Activated gamma-delta T cell treated with anti-CD3 and anti-CD28 coated beads, Interleukin-2, amount 50 U/mL, for 16 hours (primary cell): Measurements from ENCODE around the gene ITM2B.
"Not testable (repeated sequence)": the region's sequence is repeated elsewhere in the genome, so short reads cannot be mapped to it uniquely, and the experiment has no call there.

Source experiments
- DNase-seq: peaks from one replicate; pipeline ENCODE4 v3.0.0-alpha.2; 2020; ENCODE audit warnings: low read depth

The ITM2B gene

GRCh38 chr13:48233046-48233888, at the start of gene ITM2B:
Gene ITM2B (plus strand): TSS chr13:48233206. CDS start chr13:48233361, 155 bp downstream.
- DNase-seq, result peak; percentile 43

- no peak for DNase-seq
Measured at GRCh38 chr13:48184260-48184659, 48.7 kb upstream of the ITM2B start.

GRCh38 chr13:48185018-48185417, 48.0 kb upstream of the ITM2B start:
- no peak for DNase-seq

- no peak for DNase-seq
Measured at GRCh38 chr13:48186722-48187121, 46.3 kb upstream of the ITM2B start.

DNA sequence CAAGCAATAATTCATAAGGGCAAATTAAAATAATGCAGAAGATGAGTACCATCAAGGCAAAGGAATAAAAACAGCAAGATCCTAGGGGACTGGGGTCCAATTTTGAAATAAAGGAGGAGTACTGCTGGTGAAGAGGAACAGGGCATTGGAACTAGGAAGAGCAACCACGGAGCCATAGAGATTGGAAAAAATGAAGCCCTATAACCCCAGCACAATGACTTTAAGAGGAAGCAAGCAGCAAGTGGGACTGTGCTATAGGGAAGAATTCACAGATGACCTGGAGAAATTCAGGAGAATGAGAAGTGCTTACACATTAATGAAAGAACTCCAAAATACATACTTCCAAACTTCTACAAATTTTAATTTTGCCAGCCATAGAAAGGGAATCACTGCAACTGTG, 44.9 kb upstream of the ITM2B start:
- DNase-seq, result no peak

DNA sequence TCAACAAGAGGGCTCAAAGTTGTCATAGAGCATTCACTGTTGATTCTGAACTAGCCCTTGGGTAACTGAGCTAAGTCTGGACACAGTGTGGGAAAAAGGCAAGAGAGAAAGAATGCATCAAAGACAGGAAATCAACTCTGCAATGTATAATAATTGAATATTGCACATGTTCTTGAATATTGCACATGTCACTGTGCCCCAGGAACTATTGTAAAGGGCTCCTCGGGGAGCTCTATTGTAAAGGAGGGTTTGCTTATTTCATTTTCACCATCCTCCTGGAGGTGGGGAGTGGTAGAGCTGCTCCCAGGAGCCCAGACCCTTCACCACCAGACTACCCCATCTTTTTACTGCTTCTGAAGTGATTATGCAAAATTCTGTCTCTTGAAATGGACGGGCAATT, 44.4 kb upstream of the ITM2B start:
- DNase-seq, result no peak

- no peak for DNase-seq
Measured at GRCh38 chr13:48189171-48189570, 43.8 kb upstream of the ITM2B start.

DNA sequence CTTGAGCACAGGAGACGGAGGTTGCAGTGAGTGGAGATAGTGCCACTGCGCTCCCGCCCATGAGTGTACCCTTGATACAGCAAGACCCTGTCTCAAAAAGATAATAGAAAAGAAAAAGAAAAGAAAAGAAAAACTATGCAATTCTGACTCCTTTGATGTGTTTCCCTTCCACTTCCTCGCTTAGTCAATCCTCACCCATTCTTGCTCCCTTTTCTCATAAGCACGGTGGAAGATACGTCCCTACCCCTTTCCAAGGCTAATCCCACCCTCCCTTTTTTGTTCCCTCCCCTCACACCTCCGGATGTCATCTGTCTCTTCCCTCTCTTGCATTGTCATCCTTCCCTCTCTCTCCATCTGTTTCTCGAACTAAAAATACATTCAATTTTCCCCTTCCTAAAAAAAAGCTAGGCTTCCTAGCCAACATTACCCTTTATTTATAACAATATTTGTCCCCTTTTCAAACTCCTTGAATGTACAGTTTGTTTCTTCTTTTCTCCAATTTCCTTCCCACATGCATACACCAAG, 40.5 kb upstream of the ITM2B start:
- no peak for DNase-seq

DNA sequence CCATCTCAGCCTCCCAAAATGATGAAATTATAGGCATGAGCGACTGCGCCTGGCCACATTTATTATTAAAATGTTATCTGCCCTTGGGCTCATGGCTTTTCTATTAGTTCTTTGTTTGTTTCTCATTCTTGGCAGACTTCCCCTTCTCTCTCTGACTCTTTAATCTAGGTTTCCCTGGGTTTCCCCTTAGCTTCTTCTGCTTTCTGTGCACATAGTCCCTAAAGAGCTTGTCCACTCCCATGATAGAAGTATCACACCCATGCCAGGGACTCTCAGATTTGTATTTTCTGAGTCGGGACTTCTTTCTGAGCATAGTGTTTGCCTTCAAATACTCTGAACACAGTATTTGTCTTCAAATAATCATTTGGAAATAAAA, 38.6 kb upstream of the ITM2B start:
- no peak for DNase-seq

GRCh38 chr13:48199404-48199946, 33.5 kb upstream of the ITM2B start:
- no peak for DNase-seq

DNA sequence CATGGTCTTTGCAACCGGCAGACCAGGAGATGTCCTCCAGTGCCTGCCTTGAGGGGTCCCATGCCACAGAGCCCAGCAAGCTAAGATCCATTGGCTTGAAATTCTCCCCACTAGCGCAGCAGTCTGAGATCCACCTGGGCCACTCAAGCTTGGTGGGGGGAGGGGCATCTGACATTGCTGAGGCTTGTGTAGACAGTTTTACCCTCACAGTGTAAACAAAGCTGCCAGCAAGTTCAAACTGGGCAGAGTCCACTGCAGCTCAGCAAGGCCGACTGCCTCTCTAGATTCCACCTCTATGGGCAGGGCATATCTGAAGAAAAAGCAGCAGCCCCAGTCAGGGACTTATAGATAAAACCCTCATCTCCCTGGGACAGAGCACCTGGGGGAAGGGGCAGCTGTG, 32.0 kb upstream of the ITM2B start:
- no peak for DNase-seq

DNA sequence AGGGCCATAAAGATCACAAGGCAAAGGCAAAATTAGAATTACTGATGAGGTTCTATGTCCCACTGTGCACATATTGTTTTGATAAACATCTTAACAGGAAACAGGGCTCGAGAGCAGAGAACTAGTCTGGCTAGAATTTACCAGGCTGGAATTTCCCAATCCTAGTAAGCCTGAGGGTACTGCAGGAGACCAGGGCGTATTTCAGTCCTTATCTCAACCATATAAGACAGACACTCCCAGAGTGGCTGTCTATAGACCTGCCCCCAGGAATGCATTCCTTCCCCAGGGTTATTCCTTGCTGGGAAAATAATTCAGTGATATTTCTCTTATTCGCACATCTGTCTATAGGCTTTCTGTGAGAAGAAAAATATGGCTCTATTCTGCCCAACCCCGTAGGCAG, 25.8 kb upstream of the ITM2B start:
- not testable (repeated sequence) for DNase-seq

- DNase-seq, result no peak
Measured at GRCh38 chr13:48210178-48210577, 22.8 kb upstream of the ITM2B start.

DNA sequence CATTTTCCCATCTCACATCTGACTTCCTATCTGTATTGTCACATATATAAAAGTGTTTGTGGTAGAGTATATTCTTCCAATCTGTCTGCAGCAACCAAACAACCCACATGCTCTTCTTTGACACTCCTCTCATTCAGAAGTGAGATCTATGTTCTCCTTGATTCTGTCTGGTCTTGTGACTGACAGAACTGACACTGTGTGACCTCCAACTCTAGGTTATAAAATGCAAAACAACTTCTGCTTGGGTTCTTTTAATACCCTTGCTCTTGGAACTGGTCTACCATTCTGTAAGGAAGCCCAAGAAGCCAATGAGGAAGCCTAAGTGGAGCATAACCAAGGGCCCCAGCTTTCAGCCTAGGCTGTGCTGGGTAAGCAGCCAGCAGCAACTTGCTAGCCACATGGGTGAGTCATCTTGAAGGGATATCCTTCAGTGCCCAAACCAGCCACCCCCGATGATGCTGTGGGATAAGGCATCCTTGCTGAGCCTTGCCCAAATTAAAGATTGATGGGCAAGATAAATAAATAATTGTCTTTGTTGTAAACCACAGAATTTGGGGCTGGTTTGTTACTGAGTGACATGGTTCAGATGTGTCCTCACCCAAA, 18.4 kb upstream of the ITM2B start:
- no peak for DNase-seq

GRCh38 chr13:48215511-48216203, 17.3 kb upstream of the ITM2B start:
- DNase-seq, result not testable (repeated sequence)

GRCh38 chr13:48216204-48216711, 16.7 kb upstream of the ITM2B start:
- no peak for DNase-seq

- DNase-seq, result no peak
Measured at GRCh38 chr13:48220592-48220980, 12.4 kb upstream of the ITM2B start.

- no peak for DNase-seq
Measured at GRCh38 chr13:48220981-48221685, 11.9 kb upstream of the ITM2B start.

- DNase-seq, result no peak
Measured at GRCh38 chr13:48221686-48222187, 11.3 kb upstream of the ITM2B start.

GRCh38 chr13:48222358-48223301, 10.4 kb upstream of the ITM2B start:
- DNase-seq, result no peak
